ENCODE data around the gene ERP29. TPM values are rescaled to one million over a fixed set of nuclear protein-coding genes. Genes with fewer than 3 reads are reported as not detected.

The ERP29 gene
- total and polyA plus RNA-seq, 3 donors from 2014 or later: 76.5 to 129 (median 85.1) TPM

GRCh38 chr12:112000820-112001219 is 12.4 kb upstream of the ERP29 start:
- no peak for DNase-seq
- no peak for TF ChIP-seq POLR2A (IDR thresholded peaks at IDR 0.05)
- TF ChIP-seq, protein P1, sequence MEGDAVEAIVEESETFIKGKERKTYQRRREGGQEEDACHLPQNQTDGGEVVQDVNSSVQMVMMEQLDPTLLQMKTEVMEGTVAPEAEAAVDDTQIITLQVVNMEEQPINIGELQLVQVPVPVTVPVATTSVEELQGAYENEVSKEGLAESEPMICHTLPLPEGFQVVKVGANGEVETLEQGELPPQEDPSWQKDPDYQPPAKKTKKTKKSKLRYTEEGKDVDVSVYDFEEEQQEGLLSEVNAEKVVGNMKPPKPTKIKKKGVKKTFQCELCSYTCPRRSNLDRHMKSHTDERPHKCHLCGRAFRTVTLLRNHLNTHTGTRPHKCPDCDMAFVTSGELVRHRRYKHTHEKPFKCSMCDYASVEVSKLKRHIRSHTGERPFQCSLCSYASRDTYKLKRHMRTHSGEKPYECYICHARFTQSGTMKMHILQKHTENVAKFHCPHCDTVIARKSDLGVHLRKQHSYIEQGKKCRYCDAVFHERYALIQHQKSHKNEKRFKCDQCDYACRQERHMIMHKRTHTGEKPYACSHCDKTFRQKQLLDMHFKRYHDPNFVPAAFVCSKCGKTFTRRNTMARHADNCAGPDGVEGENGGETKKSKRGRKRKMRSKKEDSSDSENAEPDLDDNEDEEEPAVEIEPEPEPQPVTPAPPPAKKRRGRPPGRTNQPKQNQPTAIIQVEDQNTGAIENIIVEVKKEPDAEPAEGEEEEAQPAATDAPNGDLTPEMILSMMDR (IDR thresholded peaks at IDR 0.05): no peak
- H3K9me3 ChIP-seq: no peaks in the 10 kb centered on the region
- no peak overlapping the region for H3K4me3 ChIP-seq
- no peak overlapping the region for H3K27ac ChIP-seq
- H3K27me3 ChIP-seq: no peaks in the 10 kb centered on the region
- H3K4me1 ChIP-seq: peaks cover 1% of the 10 kb centered on the region
- H3K36me3 ChIP-seq (ENCODE audit: low read depth, missing control alignments): no peaks in the 10 kb centered on the region
- intact Hi-C loops (cut with DNase I; ENCODE audit: low total_unique reads): no loop called here
- 78 to 81% methylated on average over 8 of the region's 8 CpGs for WGBS, 2 donors

- intact Hi-C loops (cut with DNase I; ENCODE audit: low total_unique reads): no loop called here
- Histone ChIP-seq H3K36me3 (ENCODE audit: low read depth, missing control alignments) (no peaks in the 10 kb centered on the region), H3K4me1 (peaks cover 3% of the 10 kb centered on the region), H3K9me3 (no peaks in the 10 kb centered on the region), H3K4me3 (no peak overlapping the region), H3K27me3 (no peaks in the 10 kb centered on the region), H3K27ac (no peak overlapping the region)
- TF ChIP-seq POLR2A (IDR thresholded peaks at IDR 0.05): no peak
- TF ChIP-seq, protein P1 (IDR thresholded peaks at IDR 0.05): no peak
- no peak for DNase-seq
Measured at GRCh38 chr12:112001576-112001975, 11.7 kb upstream of the ERP29 start.

GRCh38 chr12:112004041-112004440 is 9.2 kb upstream of the ERP29 start:
- DNase-seq: no peak
- H3K9me3 ChIP-seq: no peaks in the 10 kb centered on the region
- peaks cover 3% of the 10 kb centered on the region for H3K4me1 ChIP-seq
- TF ChIP-seq, protein P1 (IDR thresholded peaks at IDR 0.05): no peak
- TF ChIP-seq POLR2A (IDR thresholded peaks at IDR 0.05): no peak
- no peak overlapping the region for H3K4me3 ChIP-seq
- no peaks in the 10 kb centered on the region for H3K36me3 ChIP-seq (ENCODE audit: low read depth, missing control alignments)
- no peak overlapping the region for H3K27ac ChIP-seq
- H3K27me3 ChIP-seq: no peaks in the 10 kb centered on the region
- intact Hi-C loops (cut with DNase I; ENCODE audit: low total_unique reads): no loop called here
- WGBS, 2 donors: 96 to 98% methylated on average over 3 of the region's 3 CpGs

- Histone ChIP-seq H3K4me1 (peaks cover 3% of the 10 kb centered on the region), H3K27ac (no peak overlapping the region), H3K27me3 (no peaks in the 10 kb centered on the region), H3K36me3 (ENCODE audit: low read depth, missing control alignments) (no peaks in the 10 kb centered on the region), H3K4me3 (no peak overlapping the region), H3K9me3 (no peaks in the 10 kb centered on the region)
- intact Hi-C loops (cut with DNase I; ENCODE audit: low total_unique reads): no loop called here
- TF ChIP-seq POLR2A (IDR thresholded peaks at IDR 0.05): no peak
- TF ChIP-seq, protein P1 (IDR thresholded peaks at IDR 0.05): no peak
- 84 to 89% methylated on average over 6 of the region's 6 CpGs for WGBS, 2 donors
- DNase-seq: no peak
Measured at GRCh38 chr12:112005419-112006395, 7.5 kb upstream of the ERP29 start.
